Transverse colon (tissue), 4 donors: ENCODE data around the gene CREB3L4. TPM values are rescaled to one million over a fixed set of nuclear protein-coding genes. Genes with fewer than 3 reads are reported as not detected.
A peak's percentile ranks its signal among the peaks of the same experiment; 100 is the strongest.

ENCODE experiments used
- DNase-seq: peaks from one replicate; pipeline ENCODE4 v3.0.0-alpha.2; 2019
- H3K27ac ChIP-seq, 4 donors: fragments of 200-600 bp; sonication (generic); 2 replicates each; pipeline ENCODE4 v1.5.1; 2016 to 2018; ENCODE audit warnings: inconsistent platforms in 4 of 4
- H3K27me3 ChIP-seq: fragments of 200-600 bp; sonication (generic); 2 replicates; pipeline ENCODE4 v1.5.1; 2017; ENCODE audit warnings: inconsistent platforms
- H3K36me3 ChIP-seq, 4 donors: fragments of 200-600 bp; sonication (generic); 2 replicates each; pipeline ENCODE4 v1.5.1; 2017 to 2019; ENCODE audit warnings: inconsistent platforms in 4 of 4
- H3K4me1 ChIP-seq, 4 donors: fragments of 200-600 bp; sonication (generic); 2 replicates each; pipeline ENCODE4 v1.5.1; 2017 to 2020; ENCODE audit warnings: inconsistent platforms in 4 of 4
- H3K4me3 ChIP-seq, 4 donors: fragments of 200-600 bp; sonication (generic); 1 replicate in 1 of 4; 2 replicates in 3 of 4; pipeline versions ENCODE4 v1.5.1 to v1.6.1; 2017 to 2019; ENCODE audit warnings: inconsistent platforms in 4 of 4
- H3K9me3 ChIP-seq, 2 donors: fragments of 200-600 bp; sonication (generic); 2 replicates each; pipeline ENCODE4 v1.5.1; 2017 to 2019; ENCODE audit warnings: inconsistent platforms in 2 of 2
- CTCF ChIP-seq, 5 experiments: fragments of 200-600 bp in 3 of 5; fragments of 450-650 bp in 2 of 5; sonication (generic) in 3 of 5; IDR thresholded peaks; 1 replicate in 2 of 5; 2 replicates in 3 of 5; pipeline ENCODE4 v1.5.1; 2016 to 2017; ENCODE audit warnings: antibody characterized with exemption in 5 of 5, inconsistent platforms in 3 of 5, mild to moderate bottlenecking in 2 of 5, moderate library complexity in 1 of 5
- EP300 ChIP-seq: sonication (generic); formaldehyde crosslinking; IDR thresholded peaks from one replicate; pipeline ENCODE4 v1.6.1; 2017; ENCODE audit warnings: antibody characterized with exemption, low read depth
- POLR2A ChIP-seq: fragments of 450-650 bp; IDR thresholded peaks from one replicate; pipeline ENCODE4 v1.6.1; 2016; ENCODE audit warnings: antibody characterized with exemption, mild to moderate bottlenecking, moderate library complexity
- POLR2AphosphoS5 ChIP-seq, 3 donors: sonication (generic); formaldehyde crosslinking; IDR thresholded peaks; one replicate each; pipeline ENCODE4 v1.6.1; 2016; ENCODE audit warnings: antibody characterized with exemption in 3 of 3
- WGBS, 2 donors: methylation state at CpG; one replicate each; pipeline ENCODE4 v1.1.5; 2018; ENCODE audit warnings: low coverage in 1 of 2; 5-methylcytosine and 5-hydroxymethylcytosine counted together
- in situ Hi-C, 4 donors: fragments of 200-750 bp; cut with MboI; loops; one replicate each; pipeline versions ENCODE4 v1.15.0 to v1.15.1; 2017; ENCODE audit warnings: low sequenced_read_pairs in 3 of 4, low pct_ligation_motif_present in 1 of 4, low pct_unique_long_range_greater_than_20kb in 1 of 4
- intact Hi-C: fragments of 100-400 bp; cut with DNase I; formaldehyde crosslinking; loops from one replicate; pipeline ENCODE4 v1.15.1; 2023; ENCODE audit warnings: low total_unique reads
- total RNA-seq, 4 donors: library from RNA; depleted of rRNA; stranded (reverse); fragments of >200 nt; gene quantifications; one replicate each; pipeline ENCODE4 v1.1.0, GENCODE V29; 2016

The CREB3L4 gene
- total RNA-seq, 4 donors from 2014 or later: 2.2 to 18.7 (median 11.6) TPM

GRCh38 chr1:153945795-153946621 is 21.7 kb upstream of the CREB3L4 start:
- intact Hi-C loops: no loop called here
- H3K27ac ChIP-seq: peak overlapping the region; percentile 97 to 99 (median 99)
- in situ Hi-C loops: loop anchor here in 2 of 4 donors (25.0 kb wide), 1 partner anchor 134 kb away; no protein-coding TSS in a partner anchor
- peak overlapping the region; percentile 79 to 97 (median 92) for H3K4me3 ChIP-seq
- H3K27me3 ChIP-seq: no peaks in the 10 kb centered on the region
- peak; percentile 55 for TF ChIP-seq EP300
- no peak for TF ChIP-seq CTCF (IDR thresholded peaks at IDR 0.05)
- TF ChIP-seq POLR2A: peak; percentile 66
- TF ChIP-seq POLR2AphosphoS5 (IDR thresholded peaks at IDR 0.05): peak; percentile 80 to 87 (median 83)
- H3K4me1 ChIP-seq: peaks cover 0 to 15% (median 11%) of the 10 kb centered on the region in 4 donors
- peak; percentile 90 for DNase-seq
- peaks cover 0 to 31% (median 14%) of the 10 kb centered on the region in 4 donors for H3K36me3 ChIP-seq
- H3K9me3 ChIP-seq: no peaks in the 10 kb centered on the region
- 1% methylated on average over 24 of the region's 95 CpGs; no CpG with 5 or more reads in 1 of the 2 donors for WGBS, 2 donors

GRCh38 chr1:153946622-153947241 is 21.0 kb upstream of the CREB3L4 start, which contains the start of gene DENND4B:
TSS of gene DENND4B (minus strand) at chr1:153946718. CDS start at chr1:153944374, 2,344 bp downstream.
- DNase-seq: peak; percentile 86
- Histone ChIP-seq H3K36me3 (peaks cover 0 to 38% (median 17%) of the 10 kb centered on the region in 4 donors), H3K27me3 (no peaks in the 10 kb centered on the region), H3K9me3 (no peaks in the 10 kb centered on the region), H3K4me3 (peak within 1 kb of the TSS; percentile 79 to 97 (median 92)), H3K4me1 (peaks cover 0 to 15% (median 11%) of the 10 kb centered on the region in 4 donors), H3K27ac (peak within 1 kb of the TSS; percentile 97 to 99 (median 99))
- TF ChIP-seq POLR2AphosphoS5 (IDR thresholded peaks at IDR 0.05) (peak; percentile 23 to 74 (median 51)), POLR2A (no peak), CTCF (IDR thresholded peaks at IDR 0.05) (peak; percentile 90 to 98 (median 95))
- 33 to 56% methylated on average over 3 to 4 of the region's 28 CpGs for WGBS, 2 donors
- in situ Hi-C loops: loop anchor here in 2 of 4 donors (25.0 kb wide), 1 partner anchor 134 kb away; no protein-coding TSS in a partner anchor
- intact Hi-C loops: no loop called here

- peaks cover 0 to 12% (median 10%) of the 10 kb centered on the region in 4 donors for H3K4me1 ChIP-seq
- DNase-seq: no peak
- no peak overlapping the region for H3K4me3 ChIP-seq
- intact Hi-C loops: no loop called here
- in situ Hi-C loops: loop anchor here in 1 of 4 donors (25.0 kb wide), 1 partner anchor 289 kb away; the partner anchor contains the start of genes ILF2 and SNAPIN
- TF ChIP-seq POLR2A: no peak
- TF ChIP-seq EP300: no peak
- no peak for TF ChIP-seq POLR2AphosphoS5 (IDR thresholded peaks at IDR 0.05)
- no peak for TF ChIP-seq CTCF (IDR thresholded peaks at IDR 0.05)
- 91 to 94% methylated on average over 10 to 11 of the region's 11 CpGs for WGBS, 2 donors
- H3K9me3 ChIP-seq: no peaks in the 10 kb centered on the region
- no peaks in the 10 kb centered on the region for H3K27me3 ChIP-seq
- no peak overlapping the region for H3K27ac ChIP-seq
- peaks cover 0 to 49% (median 22%) of the 10 kb centered on the region in 4 donors for H3K36me3 ChIP-seq
Observed at GRCh38 chr1:153951183-153951582, 16.5 kb upstream of the CREB3L4 start.

- H3K27ac ChIP-seq: no peak overlapping the region
- intact Hi-C loops: no loop called here
- H3K36me3 ChIP-seq: peaks cover 0 to 49% (median 22%) of the 10 kb centered on the region in 4 donors
- peaks cover 6 to 16% (median 14%) of the 10 kb centered on the region in 4 donors for H3K4me1 ChIP-seq
- in situ Hi-C loops: loop anchor here in 1 of 4 donors (25.0 kb wide), 1 partner anchor 290 kb away; the partner anchor contains the start of genes ILF2 and SNAPIN
- no peak overlapping the region for H3K4me3 ChIP-seq
- no peak for DNase-seq
- WGBS, 2 donors: 89% methylated on average over 2 of the region's 2 CpGs; no CpG with 5 or more reads in 1 of the 2 donors
- no peaks in the 10 kb centered on the region for H3K27me3 ChIP-seq
- TF ChIP-seq POLR2AphosphoS5 (IDR thresholded peaks at IDR 0.05) (no peak), EP300 (no peak), CTCF (IDR thresholded peaks at IDR 0.05) (no peak), POLR2A (no peak)
- H3K9me3 ChIP-seq: no peaks in the 10 kb centered on the region
Observed at GRCh38 chr1:153951801-153952200, 15.9 kb upstream of the CREB3L4 start.
